Upper lobe of left lung (tissue), 4 donors: ENCODE measurements around the gene PLB1.

Source experiments
- EP300 ChIP-seq, 4 donors: sonication (generic); formaldehyde crosslinking; IDR thresholded peaks; one replicate each; pipeline ENCODE4 v1.5.1; 2017; ENCODE audit warnings: antibody characterized with exemption in 4 of 4, control low read depth in 2 of 4
- POLR2AphosphoS5 ChIP-seq, 2 donors: sonication (generic); formaldehyde crosslinking; IDR thresholded peaks; one replicate each; pipeline ENCODE4 v1.5.1; 2017; ENCODE audit warnings: antibody characterized with exemption in 2 of 2
- TF ChIP-seq, protein P1 (sequence below), 6 experiments: fragments of 450-650 bp in 4 of 6; fragments of 200-600 bp in 2 of 6; sonication (generic) in 2 of 6; IDR thresholded peaks; one replicate each; pipeline ENCODE4 v1.5.1; 2016 to 2019; ENCODE audit warnings: antibody characterized with exemption in 6 of 6

DNA sequence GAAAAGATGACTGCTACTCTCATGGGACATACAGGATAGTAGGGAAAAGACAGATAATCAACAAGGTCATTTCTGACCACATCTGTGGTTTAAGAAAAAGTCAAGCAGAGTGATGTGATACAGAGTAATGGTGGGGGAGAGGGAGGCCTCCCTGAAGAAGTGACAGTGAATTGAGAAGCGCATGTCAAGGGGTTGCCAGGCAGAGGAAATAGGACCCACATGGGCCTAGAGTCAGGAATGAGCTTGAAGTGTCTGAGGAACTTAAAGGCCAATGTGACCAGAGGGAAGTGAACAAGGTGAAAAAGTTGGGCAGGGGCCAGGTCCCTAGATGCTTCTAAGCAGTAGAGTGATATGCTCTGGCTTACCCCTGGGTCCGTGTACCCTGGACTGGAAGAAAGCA, 142.2 kb downstream of the PLB1 start:
- TF ChIP-seq, protein P1, sequence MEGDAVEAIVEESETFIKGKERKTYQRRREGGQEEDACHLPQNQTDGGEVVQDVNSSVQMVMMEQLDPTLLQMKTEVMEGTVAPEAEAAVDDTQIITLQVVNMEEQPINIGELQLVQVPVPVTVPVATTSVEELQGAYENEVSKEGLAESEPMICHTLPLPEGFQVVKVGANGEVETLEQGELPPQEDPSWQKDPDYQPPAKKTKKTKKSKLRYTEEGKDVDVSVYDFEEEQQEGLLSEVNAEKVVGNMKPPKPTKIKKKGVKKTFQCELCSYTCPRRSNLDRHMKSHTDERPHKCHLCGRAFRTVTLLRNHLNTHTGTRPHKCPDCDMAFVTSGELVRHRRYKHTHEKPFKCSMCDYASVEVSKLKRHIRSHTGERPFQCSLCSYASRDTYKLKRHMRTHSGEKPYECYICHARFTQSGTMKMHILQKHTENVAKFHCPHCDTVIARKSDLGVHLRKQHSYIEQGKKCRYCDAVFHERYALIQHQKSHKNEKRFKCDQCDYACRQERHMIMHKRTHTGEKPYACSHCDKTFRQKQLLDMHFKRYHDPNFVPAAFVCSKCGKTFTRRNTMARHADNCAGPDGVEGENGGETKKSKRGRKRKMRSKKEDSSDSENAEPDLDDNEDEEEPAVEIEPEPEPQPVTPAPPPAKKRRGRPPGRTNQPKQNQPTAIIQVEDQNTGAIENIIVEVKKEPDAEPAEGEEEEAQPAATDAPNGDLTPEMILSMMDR (IDR thresholded peaks at IDR 0.05): no peak
- TF ChIP-seq POLR2AphosphoS5 (IDR thresholded peaks at IDR 0.05) (no peak), EP300 (IDR thresholded peaks at IDR 0.05) (no peak)
